ENCODE measurements around the gene PRKCE. TPM values are rescaled to one million over a fixed set of nuclear protein-coding genes. Genes with fewer than 3 reads are reported as not detected.

The PRKCE gene
- total RNA-seq, 1 experiment from 2014 or later = 1.3 TPM

DNA sequence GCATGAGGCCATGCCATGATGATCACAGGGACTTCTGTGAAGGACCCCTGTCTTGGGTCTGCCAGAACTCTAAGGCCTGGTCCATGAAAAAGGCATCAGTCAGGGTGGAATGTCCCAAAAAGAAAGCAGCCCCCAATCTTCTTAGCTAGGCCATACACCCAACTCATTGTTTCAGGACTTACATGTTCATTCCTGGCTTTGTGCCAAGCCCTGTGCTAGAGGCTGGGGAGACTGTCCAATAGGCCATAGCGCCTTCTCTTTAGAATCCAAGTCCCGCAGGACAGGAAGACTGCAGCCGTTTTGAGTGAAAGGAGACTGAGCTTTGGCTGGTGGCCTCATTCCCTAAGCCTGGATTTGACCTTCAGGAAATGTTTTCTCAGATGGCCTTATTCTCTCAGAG is 247.3 kb downstream of the PRKCE start:
- no peak overlapping the region for H2AFZ ChIP-seq (ENCODE audit: low read length)
- Mint-ChIP-seq H3K9me3 (no peaks in the 10 kb centered on the region), H3K4me1 (no peaks in the 10 kb centered on the region), H3K4me3 (no peak overlapping the region), H3K27me3 (ENCODE audit: low read depth) (no peaks in the 10 kb centered on the region; the same call in 1 of the 2 replicates), H3K36me3 (ENCODE audit: insufficient read depth in 1 of 3, low read depth in 3 of 3) (no peaks in the 10 kb centered on the region), H3K27ac (no peak overlapping the region)
- no peak overlapping the region for H2AK5ac ChIP-seq (ENCODE audit: insufficient read length, low read length)
- H3K23ac ChIP-seq (ENCODE audit: insufficient read length, low read depth, low read length) = no peak overlapping the region
- TF ChIP-seq, protein P1, sequence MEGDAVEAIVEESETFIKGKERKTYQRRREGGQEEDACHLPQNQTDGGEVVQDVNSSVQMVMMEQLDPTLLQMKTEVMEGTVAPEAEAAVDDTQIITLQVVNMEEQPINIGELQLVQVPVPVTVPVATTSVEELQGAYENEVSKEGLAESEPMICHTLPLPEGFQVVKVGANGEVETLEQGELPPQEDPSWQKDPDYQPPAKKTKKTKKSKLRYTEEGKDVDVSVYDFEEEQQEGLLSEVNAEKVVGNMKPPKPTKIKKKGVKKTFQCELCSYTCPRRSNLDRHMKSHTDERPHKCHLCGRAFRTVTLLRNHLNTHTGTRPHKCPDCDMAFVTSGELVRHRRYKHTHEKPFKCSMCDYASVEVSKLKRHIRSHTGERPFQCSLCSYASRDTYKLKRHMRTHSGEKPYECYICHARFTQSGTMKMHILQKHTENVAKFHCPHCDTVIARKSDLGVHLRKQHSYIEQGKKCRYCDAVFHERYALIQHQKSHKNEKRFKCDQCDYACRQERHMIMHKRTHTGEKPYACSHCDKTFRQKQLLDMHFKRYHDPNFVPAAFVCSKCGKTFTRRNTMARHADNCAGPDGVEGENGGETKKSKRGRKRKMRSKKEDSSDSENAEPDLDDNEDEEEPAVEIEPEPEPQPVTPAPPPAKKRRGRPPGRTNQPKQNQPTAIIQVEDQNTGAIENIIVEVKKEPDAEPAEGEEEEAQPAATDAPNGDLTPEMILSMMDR (conservative IDR thresholded peaks at IDR 0.05) = no peak
- no peak overlapping the region for H3K4ac ChIP-seq (ENCODE audit: low read depth, low read length)
- no peak overlapping the region for H2BK5ac ChIP-seq (ENCODE audit: insufficient read length, low read length)
- no peak overlapping the region for H3K14ac ChIP-seq (ENCODE audit: insufficient read depth, low read length)
- H3K4me1 ChIP-seq (ENCODE audit: insufficient read depth, low read length) = no peaks in the 10 kb centered on the region
- no peak overlapping the region for H2BK12ac ChIP-seq (ENCODE audit: insufficient read length, low read depth, low read length)
- no peak overlapping the region for H3K9ac ChIP-seq (ENCODE audit: extremely low read depth, insufficient read length, low read length)
- no peaks in the 10 kb centered on the region for H4K20me1 ChIP-seq (ENCODE audit: control insufficient read depth, insufficient read depth, insufficient read length)
- no peaks in the 10 kb centered on the region for H3K23me2 ChIP-seq (ENCODE audit: insufficient read length, low read depth, low read length, poor library complexity, severe bottlenecking)
- H3K27me3 ChIP-seq (ENCODE audit: insufficient read depth, low read length) = no peaks in the 10 kb centered on the region
- no peak overlapping the region for H4K8ac ChIP-seq (replicated peaks; ENCODE audit: insufficient read length, low read depth, low read length)
- H3K27ac ChIP-seq (ENCODE audit: insufficient read length, low read depth, low read length) = no peak overlapping the region
- H2BK120ac ChIP-seq (ENCODE audit: low read depth, low read length, poor library complexity, severe bottlenecking) = no peak overlapping the region
- H3K79me2 ChIP-seq (ENCODE audit: insufficient read depth, low read length) = no peaks in the 10 kb centered on the region
- WGBS (ENCODE audit: extremely low coverage, insufficient read length, low lambda C conversion rate) = no CpG with 5 or more reads among the region's 3 CpGs
- no peak overlapping the region for H3K56ac ChIP-seq (ENCODE audit: insufficient read length, low read depth, low read length)
- no peak for DNase-seq
- no peak overlapping the region for H2BK20ac ChIP-seq (ENCODE audit: low read depth, low read length, poor library complexity, severe bottlenecking)
- no peaks in the 10 kb centered on the region for H3K79me1 ChIP-seq (ENCODE audit: insufficient read depth, low read depth, low read length, poor library complexity, severe bottlenecking)
- H4K91ac ChIP-seq (ENCODE audit: insufficient read length, low read depth, low read length) = no peak overlapping the region
- H3T11ph ChIP-seq (ENCODE audit: low read length) = no peak overlapping the region
- no peak overlapping the region for H3K18ac ChIP-seq (ENCODE audit: insufficient read length, low read depth, low read length)
- no peak overlapping the region for H3K4me2 ChIP-seq (ENCODE audit: insufficient read depth, insufficient read length, low read length)
- H2BK15ac ChIP-seq (ENCODE audit: low read depth, low read length) = no peak overlapping the region
- H4K5ac ChIP-seq (ENCODE audit: insufficient read length, low read depth, low read length) = no peak overlapping the region
- H3K9me3 ChIP-seq (ENCODE audit: control insufficient read depth, low read depth, low read length) = no peaks in the 10 kb centered on the region
